Frontal cortex (tissue), 4 donors: ENCODE data around the gene FOXG1. TPM values are rescaled to one million over a fixed set of nuclear protein-coding genes. Genes with fewer than 3 reads are reported as not detected.

Experiments
- DNase-seq, 2 donors: peaks; one replicate each; pipeline ENCODE4 v3.0.0; 2012; ENCODE audit warnings: low spot score in 2 of 2
- FAIRE-seq: peaks from 2 replicates; lab custom pipeline; 2012; peaks lifted over from hg19 to GRCh38; lab: Jason Lieb, UNC
- total RNA-seq: library from RNA; depleted of rRNA; stranded (reverse); fragments of >200 nt; gene quantifications from one replicate; pipeline ENCODE4 v1.2.3, GENCODE V29; 2014
- donor health status: control.
- donor health status: control.
- donor health status: control.

Gene FOXG1
- total RNA-seq, 1 donor from 2014 or later, result 65.2 TPM

DNA sequence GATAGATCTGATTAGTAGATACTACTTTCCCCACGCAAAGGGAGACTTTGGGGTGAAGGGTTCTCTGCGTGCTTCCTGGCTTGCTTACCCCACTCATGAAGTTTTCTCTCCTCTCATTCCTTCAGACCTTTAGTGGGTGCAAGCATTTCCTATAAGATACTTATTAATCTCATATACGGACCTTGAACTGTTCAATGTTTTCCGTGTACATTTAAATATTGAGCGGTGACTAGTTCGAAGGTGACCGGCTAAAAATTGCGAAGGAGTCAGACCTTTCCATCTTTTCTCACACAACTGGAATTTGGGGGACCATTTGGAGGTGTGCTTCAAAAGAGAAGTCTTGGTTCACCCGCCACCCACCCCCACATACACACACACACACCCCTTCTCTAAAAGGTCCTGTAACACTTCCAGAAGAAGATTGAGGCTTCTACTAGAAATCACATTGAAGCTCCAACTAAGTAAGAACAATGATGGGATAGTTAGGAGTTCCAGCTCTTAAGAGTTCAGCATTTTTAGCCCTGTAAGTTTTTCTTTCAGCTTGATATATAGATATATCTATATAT, 6.1 kb upstream of the FOXG1 start:
- DNase-seq (no peak), FAIRE-seq (no peak)

DNA sequence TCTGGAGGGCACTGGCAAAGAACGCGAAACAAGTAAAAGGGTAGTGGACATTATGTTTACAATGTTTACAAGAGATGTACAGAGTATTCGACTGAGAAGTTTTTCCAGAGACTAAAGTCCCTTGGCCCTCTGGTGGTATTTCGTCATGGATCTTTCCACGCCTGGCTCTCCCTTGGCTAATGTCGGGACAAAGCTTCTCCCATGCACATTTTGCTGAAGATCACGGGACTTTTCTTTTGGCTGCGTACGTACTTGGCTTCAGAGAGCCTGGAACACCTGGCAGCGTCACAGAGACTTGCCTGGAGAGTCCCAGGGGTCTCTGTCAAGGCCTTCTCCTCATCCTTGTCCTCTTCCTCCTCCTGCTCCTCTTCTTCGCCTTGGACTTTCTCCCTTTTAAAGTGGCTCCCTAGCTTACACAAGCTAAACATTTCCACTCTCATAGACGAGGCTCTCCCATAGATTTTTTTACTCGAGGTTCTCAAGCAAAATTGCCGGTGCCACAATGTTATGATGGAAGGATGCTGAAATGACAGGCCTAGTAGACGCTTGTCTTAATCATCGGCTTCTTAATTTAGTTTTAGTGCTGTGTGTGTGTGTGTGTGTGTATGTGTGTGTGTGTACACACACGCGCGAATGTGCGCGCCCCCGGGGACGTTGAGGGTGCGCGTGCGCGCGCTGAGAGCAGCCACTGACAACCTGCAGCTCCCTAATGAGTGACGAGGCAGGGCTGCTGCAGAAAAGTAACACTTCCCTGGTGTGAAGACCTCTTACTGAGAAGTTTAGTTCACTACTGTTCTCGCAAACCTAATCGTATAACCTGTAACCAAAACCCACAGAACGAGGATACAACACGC, 4.9 kb upstream of the FOXG1 start:
- DNase-seq (no peak), FAIRE-seq (no peak)

DNA sequence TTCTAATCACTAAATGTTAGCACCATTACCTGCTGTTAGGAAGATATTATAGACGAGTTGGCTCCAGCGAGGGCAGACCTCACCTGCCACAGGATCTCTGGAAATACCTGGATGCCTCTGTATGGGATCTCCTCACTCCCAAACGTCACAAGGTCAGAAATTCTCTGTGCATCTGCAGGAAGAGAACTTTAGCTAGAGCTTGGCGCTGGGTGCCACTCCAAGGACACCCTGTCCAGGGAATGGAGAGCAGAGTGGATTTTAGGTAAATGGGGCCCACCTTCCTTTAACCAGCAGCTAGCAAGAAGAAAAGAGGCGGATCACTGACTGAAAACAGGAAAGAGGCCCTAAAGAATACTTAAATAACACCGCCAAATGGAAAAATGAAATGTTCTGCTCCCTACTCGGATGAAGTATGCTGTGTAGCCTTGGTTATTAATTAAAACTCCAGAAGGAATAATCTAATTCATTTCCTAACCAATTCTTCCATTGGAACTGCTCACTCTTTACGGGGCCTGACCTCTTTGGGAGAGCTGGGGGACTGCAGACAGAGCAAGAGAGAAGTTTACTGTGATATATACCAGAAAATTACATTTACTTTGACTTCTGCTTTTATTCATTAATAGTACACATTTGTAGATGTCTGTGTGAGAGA, 4.2 kb upstream of the FOXG1 start:
- DNase-seq (no peak), FAIRE-seq (no peak)

DNA sequence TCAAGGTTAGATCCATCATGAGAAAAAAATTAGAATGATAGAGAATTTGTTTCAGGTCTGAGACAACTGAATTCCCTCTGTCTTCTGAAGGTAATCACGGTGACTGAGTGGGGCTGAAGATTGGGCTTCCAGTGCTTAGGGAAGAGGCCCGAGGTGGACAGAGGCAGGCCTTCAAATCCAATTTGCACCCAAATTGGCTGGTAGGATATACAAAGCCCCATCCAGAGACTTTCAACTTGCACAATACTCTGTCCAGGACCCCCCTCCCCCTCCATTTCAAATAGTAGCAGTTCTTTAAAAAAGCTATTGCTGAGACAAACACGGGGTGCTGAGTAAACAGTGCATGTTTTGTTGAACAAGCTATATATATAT, 3.6 kb upstream of the FOXG1 start:
- peak in 1 of 2 donors; percentile 8 for DNase-seq
- no peak for FAIRE-seq

GRCh38 chr14:28763751-28764256, 2.8 kb upstream of the FOXG1 start:
- peak in 1 of 2 donors; percentile 14 for DNase-seq

GRCh38 chr14:28764257-28765160, 2.1 kb upstream of the FOXG1 start:
- DNase-seq (peak in 1 of 2 donors; percentile 24), FAIRE-seq (no peak)

More at GRCh38 chr14:28763751-28764256, 2.8 kb upstream of the FOXG1 start:
- no peak for FAIRE-seq

DNA sequence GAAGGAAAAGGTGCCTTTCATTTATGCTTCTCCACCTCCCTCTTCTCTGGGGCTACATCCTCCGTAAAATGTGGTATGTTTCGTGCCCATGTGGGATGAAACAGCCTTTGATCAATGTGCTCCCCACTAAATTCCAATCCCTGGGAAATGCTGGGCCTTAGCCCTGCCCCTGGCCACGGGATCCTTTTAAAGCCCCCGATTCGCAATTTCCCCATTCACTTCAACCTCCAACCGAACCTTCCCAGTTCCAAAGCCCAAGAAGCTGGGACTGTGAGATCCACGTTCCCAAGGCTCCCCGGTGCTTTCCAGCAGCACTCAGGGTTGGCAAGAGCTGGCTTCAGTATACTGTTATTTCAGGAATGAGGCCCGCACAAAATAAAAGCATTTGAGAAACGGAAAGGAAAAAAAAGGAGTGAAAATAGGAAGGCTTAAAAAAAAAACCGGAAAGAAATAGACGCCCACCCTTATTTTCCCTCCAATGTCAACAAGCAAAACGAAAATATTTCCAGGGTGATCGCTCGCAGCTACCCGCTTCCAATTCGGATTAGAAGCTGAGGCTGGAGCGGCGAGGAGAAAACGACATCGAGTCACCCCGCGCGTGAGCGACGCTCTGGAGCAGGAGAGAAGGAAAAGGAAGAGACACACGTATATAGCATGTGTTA, 1.3 kb upstream of the FOXG1 start:
- no peak for FAIRE-seq
- peak in 1 of 2 donors; percentile 44 for DNase-seq

- DNase-seq, result no peak
- FAIRE-seq, result no peak
Measured at GRCh38 chr14:28765831-28766468, 637 bp upstream of the FOXG1 start.

GRCh38 chr14:28767030-28767852, 654 bp downstream of the FOXG1 start:
- no peak for FAIRE-seq

DNA sequence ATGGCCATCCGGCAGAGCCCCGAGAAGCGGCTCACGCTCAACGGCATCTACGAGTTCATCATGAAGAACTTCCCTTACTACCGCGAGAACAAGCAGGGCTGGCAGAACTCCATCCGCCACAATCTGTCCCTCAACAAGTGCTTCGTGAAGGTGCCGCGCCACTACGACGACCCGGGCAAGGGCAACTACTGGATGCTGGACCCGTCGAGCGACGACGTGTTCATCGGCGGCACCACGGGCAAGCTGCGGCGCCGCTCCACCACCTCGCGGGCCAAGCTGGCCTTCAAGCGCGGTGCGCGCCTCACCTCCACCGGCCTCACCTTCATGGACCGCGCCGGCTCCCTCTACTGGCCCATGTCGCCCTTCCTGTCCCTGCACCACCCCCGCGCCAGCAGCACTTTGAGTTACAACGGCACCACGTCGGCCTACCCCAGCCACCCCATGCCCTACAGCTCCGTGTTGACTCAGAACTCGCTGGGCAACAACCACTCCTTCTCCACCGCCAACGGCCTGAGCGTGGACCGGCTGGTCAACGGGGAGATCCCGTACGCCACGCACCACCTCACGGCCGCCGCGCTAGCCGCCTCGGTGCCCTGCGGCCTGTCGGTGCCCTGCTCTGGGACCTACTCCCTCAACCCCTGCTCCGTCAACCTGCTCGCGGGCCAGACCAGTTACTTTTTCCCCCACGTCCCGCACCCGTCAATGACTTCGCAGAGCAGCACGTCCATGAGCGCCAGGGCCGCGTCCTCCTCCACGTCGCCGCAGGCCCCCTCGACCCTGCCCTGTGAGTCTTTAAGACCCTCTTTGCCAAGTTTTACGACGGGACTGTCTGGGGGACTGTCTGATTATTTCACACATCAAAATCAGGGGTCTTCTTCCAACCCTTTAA, 1.5 kb downstream of the FOXG1 start:
- DNase-seq (no peak), FAIRE-seq (no peak)

More at GRCh38 chr14:28767030-28767852, 654 bp downstream of the FOXG1 start:
- no peak for DNase-seq

DNA sequence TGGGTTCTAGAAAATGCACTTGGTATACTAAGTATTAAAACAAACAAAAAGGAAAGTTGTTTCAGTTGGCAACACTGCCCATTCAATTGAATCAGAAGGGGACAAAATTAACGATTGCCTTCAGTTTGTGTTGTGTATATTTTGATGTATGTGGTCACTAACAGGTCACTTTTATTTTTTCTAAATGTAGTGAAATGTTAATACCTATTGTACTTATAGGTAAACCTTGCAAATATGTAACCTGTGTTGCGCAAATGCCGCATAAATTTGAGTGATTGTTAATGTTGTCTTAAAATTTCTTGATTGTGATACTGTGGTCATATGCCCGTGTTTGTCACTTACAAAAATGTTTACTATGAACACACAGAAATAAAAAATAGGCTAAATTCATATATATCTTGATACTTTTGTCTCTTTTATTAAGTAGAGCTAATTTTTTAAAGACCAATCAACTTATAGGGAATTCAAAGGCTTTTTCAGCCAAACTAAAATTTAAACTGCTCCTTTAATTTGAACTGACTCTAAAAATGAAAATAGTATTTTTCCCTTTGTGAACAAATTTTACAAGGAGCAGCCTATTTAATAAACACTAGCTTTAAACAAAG, 2.8 kb downstream of the FOXG1 start:
- DNase-seq, result no peak

DNA sequence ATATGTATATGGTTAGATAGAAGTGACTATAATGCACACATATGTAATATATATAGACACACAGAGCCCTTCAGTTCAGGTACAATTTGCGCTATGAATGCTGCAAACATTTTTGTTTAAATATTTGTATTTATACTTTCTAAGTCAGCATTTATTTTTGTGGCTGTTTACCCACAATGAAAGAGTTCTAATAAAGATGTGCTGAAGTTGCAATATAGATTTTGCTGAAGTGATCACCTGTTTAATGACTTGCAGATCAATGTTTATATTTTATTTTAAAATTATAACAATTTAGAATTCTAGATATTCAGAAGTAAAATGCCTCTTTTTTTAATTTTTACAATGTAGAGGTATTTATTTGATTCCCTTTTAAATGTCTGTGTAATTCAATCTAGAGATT, 3.5 kb downstream of the FOXG1 start:
- no peak for DNase-seq

More for the DNA sequence above, 2.8 kb downstream of the FOXG1 start:
- FAIRE-seq, result no peak

DNA sequence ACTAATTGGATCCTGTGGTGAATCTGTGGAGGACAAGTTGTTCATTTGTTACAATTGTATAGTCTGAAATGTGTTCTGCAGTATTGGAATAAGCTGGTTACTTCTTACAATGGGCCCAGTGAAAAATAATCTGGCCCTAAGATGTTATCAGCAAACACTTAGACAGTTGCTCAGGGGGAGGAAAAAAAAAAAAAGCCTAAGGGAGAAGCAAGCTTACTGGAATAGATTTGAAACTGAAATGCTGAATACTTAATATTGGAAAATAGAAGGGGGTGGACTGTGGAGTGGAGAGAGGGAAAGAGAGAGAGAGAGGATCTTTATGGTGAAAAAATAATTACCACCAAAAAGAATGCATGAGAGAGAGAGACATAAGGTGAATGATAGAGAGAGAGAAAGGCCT, 4.0 kb downstream of the FOXG1 start:
- no peak for DNase-seq
- FAIRE-seq, result no peak

More for the DNA sequence above, 3.5 kb downstream of the FOXG1 start:
- FAIRE-seq, result no peak

DNA sequence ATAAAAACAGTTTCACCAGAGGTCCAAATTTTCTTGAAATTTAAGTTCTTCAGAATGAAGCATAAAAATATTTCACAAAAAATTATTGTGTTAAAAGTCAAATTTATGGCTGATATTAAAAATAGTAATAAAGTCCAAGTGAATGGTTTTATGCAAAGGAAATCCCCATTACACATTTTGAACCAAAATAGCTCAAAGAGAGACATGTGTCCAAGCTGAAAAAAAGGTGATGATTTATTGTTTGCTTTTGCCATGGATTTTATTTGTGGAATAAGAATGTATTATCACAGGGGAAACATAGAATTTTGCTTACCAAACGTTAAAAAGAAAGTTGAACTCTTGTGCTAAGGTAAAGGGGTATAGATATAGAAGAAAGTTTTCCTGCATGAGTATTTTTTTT, 4.6 kb downstream of the FOXG1 start:
- FAIRE-seq (no peak), DNase-seq (no peak)

- no peak for DNase-seq
- FAIRE-seq, result no peak
Measured at GRCh38 chr14:28772613-28773012, 6.0 kb downstream of the FOXG1 start.

DNA sequence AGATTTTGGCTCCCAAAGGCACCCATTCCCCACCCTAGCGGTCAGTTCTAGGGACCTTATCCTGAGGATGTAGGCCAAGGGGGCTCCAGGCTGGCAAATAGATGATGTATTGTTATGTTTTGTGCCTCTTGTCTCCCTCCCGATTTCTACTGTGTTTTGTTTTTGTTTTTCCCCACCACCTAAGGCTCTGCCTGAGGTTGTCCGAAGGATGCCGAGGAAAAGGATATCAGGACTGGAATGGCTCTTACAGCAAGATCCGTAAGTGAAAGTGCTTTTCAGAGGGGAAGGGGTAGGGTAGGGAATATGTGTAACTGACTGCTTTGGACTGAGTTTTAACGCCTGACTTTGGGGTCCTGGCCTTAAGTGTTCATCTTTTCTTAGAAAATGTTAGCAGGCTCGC, 6.6 kb downstream of the FOXG1 start:
- FAIRE-seq, result no peak
- no peak for DNase-seq
